ENCODE data around the gene PSORS1C1. TPM values are rescaled to one million over a fixed set of nuclear protein-coding genes. Genes with fewer than 3 reads are reported as not detected.

Gene PSORS1C1
- polyA plus RNA-seq, 1 of the 3 experiments (the other 2 are of a cell fraction) = 3.1 TPM

GRCh38 chr6:31152781-31153180, 38.2 kb downstream of the PSORS1C1 start:
- H3K27me3 ChIP-seq (ENCODE audit: insufficient read depth) = no peaks in the 10 kb centered on the region
- peaks cover 0 to 6% of the 10 kb centered on the region in 2 experiments; a peak in 1 of 4 replicates for H3K4me1 ChIP-seq (ENCODE audit: control insufficient read depth in 1 of 2, insufficient read depth in 2 of 2, low read depth in 1 of 2, low read length in 1 of 2)
- peaks cover 4% of the 10 kb centered on the region; the same call in 1 of the 2 replicates for H3K79me2 ChIP-seq (ENCODE audit: insufficient read depth)
- ChIA-PET CTCF (interaction anchor here (0.8 to 1.6 kb wide), 4 partner anchors 15 to 44 kb away, joined by 3 to 6 read pairs (median 6); no protein-coding TSS in a partner anchor), POLR2A (no interaction called here)
- H3K27ac ChIP-seq (ENCODE audit: low read depth in 2 of 2, low read length in 1 of 2) = no peak overlapping the region
- TF ChIP-seq, protein P1, sequence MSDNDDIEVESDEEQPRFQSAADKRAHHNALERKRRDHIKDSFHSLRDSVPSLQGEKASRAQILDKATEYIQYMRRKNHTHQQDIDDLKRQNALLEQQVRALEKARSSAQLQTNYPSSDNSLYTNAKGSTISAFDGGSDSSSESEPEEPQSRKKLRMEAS (IDR thresholded peaks at IDR 0.05; ENCODE audit: low read depth) = no peak
- TF ChIP-seq FOXJ3 (CRISPR knock-in tag; IDR thresholded peaks at IDR 0.05) = no peak
- TF ChIP-seq, protein P2, sequence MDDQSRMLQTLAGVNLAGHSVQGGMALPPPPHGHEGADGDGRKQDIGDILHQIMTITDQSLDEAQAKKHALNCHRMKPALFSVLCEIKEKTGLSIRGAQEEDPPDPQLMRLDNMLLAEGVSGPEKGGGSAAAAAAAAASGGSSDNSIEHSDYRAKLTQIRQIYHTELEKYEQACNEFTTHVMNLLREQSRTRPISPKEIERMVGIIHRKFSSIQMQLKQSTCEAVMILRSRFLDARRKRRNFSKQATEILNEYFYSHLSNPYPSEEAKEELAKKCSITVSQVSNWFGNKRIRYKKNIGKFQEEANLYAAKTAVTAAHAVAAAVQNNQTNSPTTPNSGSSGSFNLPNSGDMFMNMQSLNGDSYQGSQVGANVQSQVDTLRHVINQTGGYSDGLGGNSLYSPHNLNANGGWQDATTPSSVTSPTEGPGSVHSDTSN (IDR thresholded peaks at IDR 0.05) = no peak
- no peak overlapping the region for H3K4me2 ChIP-seq
- H3K9ac ChIP-seq = no peak overlapping the region
- H3F3A ChIP-seq (replicated peaks; ENCODE audit: insufficient read depth) = no peaks in the 10 kb centered on the region
- no peak overlapping the region for H2AFZ ChIP-seq (ENCODE audit: low read depth)
- no peaks in the 10 kb centered on the region for H3K9me3 ChIP-seq
- 74% methylated on average over 7 of the region's 7 CpGs for WGBS (ENCODE audit: low lambda C conversion rate)
- H3K36me3 ChIP-seq (replicated peaks in 1 of 2; ENCODE audit: control insufficient read depth in 1 of 2, insufficient read depth in 2 of 2, low read length in 1 of 2) = peaks cover 0 to 7% of the 10 kb centered on the region in 2 experiments
- no peaks in the 10 kb centered on the region for H3K9me2 ChIP-seq
- no peak for DNase-seq
- no peak overlapping the region for H3K4me3 ChIP-seq (ENCODE audit: low read depth in 2 of 2, low read length in 1 of 2)
- no peaks in the 10 kb centered on the region for H4K20me1 ChIP-seq (ENCODE audit: insufficient read depth)

DNA sequence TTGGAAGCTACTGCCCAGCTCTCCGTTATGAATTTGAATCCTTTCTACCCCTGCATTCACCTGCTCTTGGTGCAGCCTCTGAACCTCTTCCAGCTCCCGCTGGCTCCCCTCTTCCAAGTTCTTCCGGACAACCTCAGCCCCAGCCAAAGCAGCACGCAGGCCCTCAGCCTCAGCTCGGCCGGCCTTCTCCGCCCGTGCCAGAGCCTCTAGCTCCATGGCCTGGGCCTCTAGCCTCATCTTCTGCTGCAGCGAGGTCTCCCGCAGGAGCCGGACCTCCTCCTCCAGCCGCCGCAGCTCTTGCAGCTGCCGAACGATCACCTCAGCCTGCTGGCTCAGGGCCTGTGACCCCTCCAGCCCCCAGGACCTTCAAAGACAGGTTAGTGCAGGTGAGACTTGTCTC, 39.8 kb downstream of the PSORS1C1 start:
- Histone ChIP-seq H3K9me2 (no peaks in the 10 kb centered on the region), H3K4me3 (ENCODE audit: low read depth in 2 of 2, low read length in 1 of 2) (no peak overlapping the region), H4K20me1 (ENCODE audit: insufficient read depth) (no peaks in the 10 kb centered on the region), H3K79me2 (ENCODE audit: insufficient read depth) (peaks cover 9% of the 10 kb centered on the region; the same call in 1 of the 2 replicates), H3K9me3 (no peaks in the 10 kb centered on the region), H3K27ac (ENCODE audit: low read depth in 2 of 2, low read length in 1 of 2) (no peak overlapping the region), H3K27me3 (ENCODE audit: insufficient read depth) (no peaks in the 10 kb centered on the region), H2AFZ (ENCODE audit: low read depth) (no peak overlapping the region), H3K36me3 (replicated peaks in 1 of 2; ENCODE audit: control insufficient read depth in 1 of 2, insufficient read depth in 2 of 2, low read length in 1 of 2) (peaks cover 0 to 7% of the 10 kb centered on the region in 2 experiments), H3F3A (replicated peaks; ENCODE audit: insufficient read depth) (no peaks in the 10 kb centered on the region), H3K4me1 (ENCODE audit: control insufficient read depth in 1 of 2, insufficient read depth in 2 of 2, low read depth in 1 of 2, low read length in 1 of 2) (peaks cover 0 to 15% of the 10 kb centered on the region in 2 experiments; a peak in 1 of 4 replicates), H3K9ac (no peak overlapping the region), H3K4me2 (no peak overlapping the region)
- POLR2A ChIA-PET = no interaction called here
- WGBS (ENCODE audit: low lambda C conversion rate) = 95% methylated on average over 15 of the region's 15 CpGs
- CTCF ChIA-PET = interaction anchor here (1.6 to 2.0 kb wide), 2 partner anchors 38 to 212 kb away, joined by 6 to 9 read pairs; no protein-coding TSS in a partner anchor
- no peak for DNase-seq
- TF ChIP-seq, protein P2 (IDR thresholded peaks at IDR 0.05) = no peak

GRCh38 chr6:31156641-31157040, 42.0 kb downstream of the PSORS1C1 start:
- H3K27me3 ChIP-seq (ENCODE audit: insufficient read depth) = no peaks in the 10 kb centered on the region
- H3K4me2 ChIP-seq = peak overlapping the region; percentile 73; the same call in 1 of the 2 replicates
- 95% methylated on average over 6 of the region's 7 CpGs for WGBS (ENCODE audit: low lambda C conversion rate)
- H4K20me1 ChIP-seq (ENCODE audit: insufficient read depth) = no peaks in the 10 kb centered on the region
- no peak overlapping the region for H3K9ac ChIP-seq
- H3K79me2 ChIP-seq (ENCODE audit: insufficient read depth) = peaks cover 9% of the 10 kb centered on the region
- H3K27ac ChIP-seq (ENCODE audit: low read depth in 2 of 2, low read length in 1 of 2) = no peak overlapping the region
- DNase-seq = no peak
- peaks cover 0 to 2% of the 10 kb centered on the region in 2 experiments for H3K36me3 ChIP-seq (replicated peaks in 1 of 2; ENCODE audit: control insufficient read depth in 1 of 2, insufficient read depth in 2 of 2, low read length in 1 of 2)
- ChIA-PET POLR2A (no interaction called here), CTCF (interaction anchor here (1.2 to 2.0 kb wide), 3 partner anchors 20 to 210 kb away, joined by 4 to 6 read pairs (median 5); no protein-coding TSS in a partner anchor)
- H3F3A ChIP-seq (replicated peaks; ENCODE audit: insufficient read depth) = no peaks in the 10 kb centered on the region
- H3K9me2 ChIP-seq = no peaks in the 10 kb centered on the region
- H3K4me1 ChIP-seq (ENCODE audit: control insufficient read depth in 1 of 2, insufficient read depth in 2 of 2, low read depth in 1 of 2, low read length in 1 of 2) = peaks cover 0 to 18% of the 10 kb centered on the region in 2 experiments; a peak in 1 of 4 replicates
- no peak overlapping the region for H2AFZ ChIP-seq (ENCODE audit: low read depth)
- no peaks in the 10 kb centered on the region for H3K9me3 ChIP-seq
- no peak overlapping the region for H3K4me3 ChIP-seq (ENCODE audit: low read depth in 2 of 2, low read length in 1 of 2)
- TF ChIP-seq FOXM1 (IDR thresholded peaks at IDR 0.05; ENCODE audit: low read depth) (no peak), ELF1 (IDR thresholded peaks at IDR 0.05) (no peak), POLR2AphosphoS5 (IDR thresholded peaks at IDR 0.05; ENCODE audit: low read depth, low read length) (no peak), SIN3A (IDR thresholded peaks at IDR 0.05; ENCODE audit: borderline replicate concordance, low read depth, low read length) (no peak), RXRA (IDR thresholded peaks at IDR 0.05; ENCODE audit: borderline replicate concordance, low read depth) (no peak), GATA2 (CRISPR knock-in tag; IDR thresholded peaks at IDR 0.05) (no peak), MEF2A (IDR thresholded peaks at IDR 0.05; ENCODE audit: borderline replicate concordance, low read depth) (no peak), NRF1 (IDR thresholded peaks at IDR 0.05; ENCODE audit: low read depth, low read length) (no peak), RFX5 (IDR thresholded peaks at IDR 0.05; ENCODE audit: low read length) (no peak), USF2 (IDR thresholded peaks at IDR 0.05; ENCODE audit: borderline replicate concordance, low read depth, low read length) (no peak)
- TF ChIP-seq, protein P3, sequence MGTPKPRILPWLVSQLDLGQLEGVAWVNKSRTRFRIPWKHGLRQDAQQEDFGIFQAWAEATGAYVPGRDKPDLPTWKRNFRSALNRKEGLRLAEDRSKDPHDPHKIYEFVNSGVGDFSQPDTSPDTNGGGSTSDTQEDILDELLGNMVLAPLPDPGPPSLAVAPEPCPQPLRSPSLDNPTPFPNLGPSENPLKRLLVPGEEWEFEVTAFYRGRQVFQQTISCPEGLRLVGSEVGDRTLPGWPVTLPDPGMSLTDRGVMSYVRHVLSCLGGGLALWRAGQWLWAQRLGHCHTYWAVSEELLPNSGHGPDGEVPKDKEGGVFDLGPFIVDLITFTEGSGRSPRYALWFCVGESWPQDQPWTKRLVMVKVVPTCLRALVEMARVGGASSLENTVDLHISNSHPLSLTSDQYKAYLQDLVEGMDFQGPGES (IDR thresholded peaks at IDR 0.05; ENCODE audit: low read depth, low read length) = no peak
- TF ChIP-seq, protein P4, sequence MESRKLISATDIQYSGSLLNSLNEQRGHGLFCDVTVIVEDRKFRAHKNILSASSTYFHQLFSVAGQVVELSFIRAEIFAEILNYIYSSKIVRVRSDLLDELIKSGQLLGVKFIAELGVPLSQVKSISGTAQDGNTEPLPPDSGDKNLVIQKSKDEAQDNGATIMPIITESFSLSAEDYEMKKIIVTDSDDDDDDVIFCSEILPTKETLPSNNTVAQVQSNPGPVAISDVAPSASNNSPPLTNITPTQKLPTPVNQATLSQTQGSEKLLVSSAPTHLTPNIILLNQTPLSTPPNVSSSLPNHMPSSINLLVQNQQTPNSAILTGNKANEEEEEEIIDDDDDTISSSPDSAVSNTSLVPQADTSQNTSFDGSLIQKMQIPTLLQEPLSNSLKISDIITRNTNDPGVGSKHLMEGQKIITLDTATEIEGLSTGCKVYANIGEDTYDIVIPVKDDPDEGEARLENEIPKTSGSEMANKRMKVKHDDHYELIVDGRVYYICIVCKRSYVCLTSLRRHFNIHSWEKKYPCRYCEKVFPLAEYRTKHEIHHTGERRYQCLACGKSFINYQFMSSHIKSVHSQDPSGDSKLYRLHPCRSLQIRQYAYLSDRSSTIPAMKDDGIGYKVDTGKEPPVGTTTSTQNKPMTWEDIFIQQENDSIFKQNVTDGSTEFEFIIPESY (IDR thresholded peaks at IDR 0.05; ENCODE audit: borderline replicate concordance, low read depth) = no peak
